Osteoblast (primary cell): ENCODE results near the gene VAV3. TPM values are rescaled to one million over a fixed set of nuclear protein-coding genes. Genes with fewer than 3 reads are reported as not detected.

Experiments
- DNase-seq: peaks from one replicate; pipeline ENCODE4 v3.0.0; 2011; ENCODE audit warnings: low spot score, mixed read lengths; ENCODE audit not compliant: insufficient read length; ENCODE audit errors: missing footprints
- H2AFZ ChIP-seq: 2 replicates; pipeline ENCODE4 v1.6.0; 2011; ENCODE audit warnings: mild to moderate bottlenecking, low read length
- H3K27ac ChIP-seq: 2 replicates; pipeline ENCODE4 v1.5.1; 2011; ENCODE audit warnings: mild to moderate bottlenecking, low read depth, low read length, moderate library complexity
- H3K27me3 ChIP-seq: 2 replicates; pipeline ENCODE4 v1.6.0; 2012; ENCODE audit warnings: mild to moderate bottlenecking, control low read depth, inconsistent platforms, low read length, moderate library complexity; ENCODE audit not compliant: insufficient read depth
- H3K36me3 ChIP-seq: 2 replicates; pipeline ENCODE4 v1.5.1; 2011; ENCODE audit warnings: mild to moderate bottlenecking, low read length, control low read depth, moderate library complexity; ENCODE audit not compliant: insufficient read depth
- H3K4me1 ChIP-seq: 2 replicates; pipeline ENCODE4 v1.5.1; 2011; ENCODE audit warnings: mild to moderate bottlenecking, low read length, control low read depth, moderate library complexity; ENCODE audit not compliant: insufficient read depth
- H3K4me2 ChIP-seq: 2 replicates; pipeline ENCODE4 v1.6.0; 2011; ENCODE audit warnings: mild to moderate bottlenecking, low read length; ENCODE audit not compliant: insufficient read depth
- H3K4me3 ChIP-seq: fragments of 200-600 bp; sonication (generic); 3 replicates; pipeline ENCODE4 v1.5.1; 2012; ENCODE audit warnings: mild to moderate bottlenecking, low read length, inconsistent platforms; ENCODE audit not compliant: insufficient read depth
- H3K79me2 ChIP-seq: 2 replicates; pipeline ENCODE4 v1.6.0; 2012; ENCODE audit warnings: mild to moderate bottlenecking, low read length, control low read depth, inconsistent platforms; ENCODE audit not compliant: insufficient read depth
- H3K9me3 ChIP-seq: 2 replicates; pipeline ENCODE4 v1.5.1; 2011; ENCODE audit warnings: low read depth, low read length, control low read depth
- H4K20me1 ChIP-seq: 2 replicates; pipeline ENCODE4 v1.6.0; 2012; ENCODE audit warnings: mild to moderate bottlenecking, low read length, control low read depth; ENCODE audit not compliant: insufficient read depth
- total RNA-seq: library from RNA; depleted of rRNA; stranded (reverse); fragments of >200 nt; gene quantifications from 2 replicates; pipeline ENCODE4 v1.2.3, GENCODE V29; 2012
- TF ChIP-seq, protein P1 (sequence below): IDR thresholded peaks from 2 replicates; pipeline ENCODE4 v1.5.1; 2011; ENCODE audit warnings: mild to moderate bottlenecking, low read depth, low read length, moderate library complexity; ENCODE audit errors: extremely low read depth

Gene VAV3
- total RNA-seq, 1 donor = 0.72 TPM

DNA sequence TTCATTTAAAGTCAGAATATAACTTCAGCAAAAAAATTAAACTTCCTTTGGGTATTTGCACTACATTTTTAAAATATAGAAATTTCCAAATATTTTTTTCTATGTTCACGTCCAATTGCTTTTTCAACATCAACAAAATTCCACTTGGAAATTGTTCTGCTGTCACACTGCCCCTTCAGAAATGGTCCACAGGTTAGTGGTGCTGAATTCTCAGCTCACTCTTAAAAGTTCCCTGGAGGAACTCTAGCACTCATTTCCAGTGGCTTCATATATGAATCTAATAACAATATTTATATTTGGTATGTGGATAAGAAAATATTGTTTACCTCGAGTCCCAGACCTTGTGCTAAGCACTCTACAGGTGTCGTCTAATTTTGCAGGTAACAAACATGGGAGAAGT, 27.4 kb upstream of the VAV3 start:
- no peaks in the 10 kb centered on the region for H3K79me2 ChIP-seq
- H3K4me1 ChIP-seq = no peaks in the 10 kb centered on the region
- DNase-seq = no peak
- TF ChIP-seq, protein P1, sequence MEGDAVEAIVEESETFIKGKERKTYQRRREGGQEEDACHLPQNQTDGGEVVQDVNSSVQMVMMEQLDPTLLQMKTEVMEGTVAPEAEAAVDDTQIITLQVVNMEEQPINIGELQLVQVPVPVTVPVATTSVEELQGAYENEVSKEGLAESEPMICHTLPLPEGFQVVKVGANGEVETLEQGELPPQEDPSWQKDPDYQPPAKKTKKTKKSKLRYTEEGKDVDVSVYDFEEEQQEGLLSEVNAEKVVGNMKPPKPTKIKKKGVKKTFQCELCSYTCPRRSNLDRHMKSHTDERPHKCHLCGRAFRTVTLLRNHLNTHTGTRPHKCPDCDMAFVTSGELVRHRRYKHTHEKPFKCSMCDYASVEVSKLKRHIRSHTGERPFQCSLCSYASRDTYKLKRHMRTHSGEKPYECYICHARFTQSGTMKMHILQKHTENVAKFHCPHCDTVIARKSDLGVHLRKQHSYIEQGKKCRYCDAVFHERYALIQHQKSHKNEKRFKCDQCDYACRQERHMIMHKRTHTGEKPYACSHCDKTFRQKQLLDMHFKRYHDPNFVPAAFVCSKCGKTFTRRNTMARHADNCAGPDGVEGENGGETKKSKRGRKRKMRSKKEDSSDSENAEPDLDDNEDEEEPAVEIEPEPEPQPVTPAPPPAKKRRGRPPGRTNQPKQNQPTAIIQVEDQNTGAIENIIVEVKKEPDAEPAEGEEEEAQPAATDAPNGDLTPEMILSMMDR = no peak
- H3K27ac ChIP-seq = no peak overlapping the region
- peaks cover 3% of the 10 kb centered on the region for H3K27me3 ChIP-seq
- no peak overlapping the region for H2AFZ ChIP-seq
- H3K36me3 ChIP-seq = no peaks in the 10 kb centered on the region
- H4K20me1 ChIP-seq = no peaks in the 10 kb centered on the region
- H3K9me3 ChIP-seq = no peaks in the 10 kb centered on the region
- no peak overlapping the region for H3K4me3 ChIP-seq
- H3K4me2 ChIP-seq = no peak overlapping the region

DNA sequence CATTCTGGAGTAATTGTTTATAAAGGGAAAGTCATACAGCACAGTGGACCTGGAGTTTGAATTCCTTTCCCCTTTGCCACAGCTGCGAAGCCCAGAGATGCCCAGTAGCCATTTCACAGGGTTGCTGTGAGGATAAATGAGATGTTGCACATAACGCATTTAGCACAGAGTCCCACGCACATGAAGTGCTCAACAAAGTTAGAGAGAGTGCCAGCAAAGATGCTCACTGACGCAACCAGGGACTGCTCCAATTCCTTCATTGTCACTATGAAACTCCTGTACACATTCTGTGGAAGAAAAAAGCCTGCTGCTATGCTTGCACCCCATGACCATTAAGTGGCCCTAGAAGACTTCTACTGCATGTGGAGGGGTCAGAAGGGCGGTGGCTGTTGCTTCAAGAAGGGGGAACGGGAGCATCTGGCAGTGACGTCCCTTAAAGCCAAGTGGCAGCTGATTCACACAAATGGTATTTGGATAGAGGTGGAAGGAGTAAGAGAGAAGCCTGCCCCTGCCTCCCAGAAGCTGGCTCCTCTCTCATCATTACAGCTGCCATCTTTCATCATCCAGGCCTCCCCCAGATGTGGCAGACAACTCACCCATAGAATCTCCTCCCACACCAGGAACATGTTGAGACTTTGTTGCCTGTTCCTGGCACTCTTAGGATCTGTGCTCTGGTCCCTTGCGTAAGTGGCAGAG, 26.5 kb upstream of the VAV3 start:
- Histone ChIP-seq H4K20me1 (no peaks in the 10 kb centered on the region), H3K4me2 (no peak overlapping the region), H3K4me1 (no peaks in the 10 kb centered on the region), H3K9me3 (no peaks in the 10 kb centered on the region), H3K79me2 (no peaks in the 10 kb centered on the region), H3K27me3 (peaks cover 3% of the 10 kb centered on the region), H3K36me3 (no peaks in the 10 kb centered on the region), H3K27ac (no peak overlapping the region), H2AFZ (no peak overlapping the region), H3K4me3 (no peak overlapping the region)
- DNase-seq = peak; percentile 69
- TF ChIP-seq, protein P1 = no peak

DNA sequence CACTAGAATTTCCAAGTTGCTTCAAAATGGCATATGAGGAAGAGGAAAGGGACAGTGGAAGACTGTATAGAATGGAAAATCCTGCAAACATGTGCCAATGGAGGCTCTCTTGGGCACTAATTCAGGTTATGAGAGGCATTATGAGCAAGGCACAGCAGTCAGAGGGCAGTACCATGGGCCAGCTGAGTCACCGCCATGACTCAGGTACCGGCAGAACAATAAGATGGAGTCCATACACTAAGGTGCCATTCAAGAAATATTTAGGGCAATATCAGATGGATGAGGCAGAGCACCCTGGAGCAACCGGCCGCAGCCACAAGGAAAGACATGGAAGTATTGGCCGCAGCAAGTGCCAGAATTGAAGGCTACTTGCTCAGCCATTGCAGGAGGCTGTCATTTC, 25.6 kb upstream of the VAV3 start:
- Histone ChIP-seq H3K36me3 (no peaks in the 10 kb centered on the region), H3K79me2 (no peaks in the 10 kb centered on the region), H3K27me3 (no peaks in the 10 kb centered on the region), H2AFZ (no peak overlapping the region), H3K4me2 (no peak overlapping the region), H3K4me3 (no peak overlapping the region), H3K27ac (no peak overlapping the region), H4K20me1 (no peaks in the 10 kb centered on the region), H3K4me1 (no peaks in the 10 kb centered on the region), H3K9me3 (no peaks in the 10 kb centered on the region)
- TF ChIP-seq, protein P1 = no peak
- DNase-seq = no peak

DNA sequence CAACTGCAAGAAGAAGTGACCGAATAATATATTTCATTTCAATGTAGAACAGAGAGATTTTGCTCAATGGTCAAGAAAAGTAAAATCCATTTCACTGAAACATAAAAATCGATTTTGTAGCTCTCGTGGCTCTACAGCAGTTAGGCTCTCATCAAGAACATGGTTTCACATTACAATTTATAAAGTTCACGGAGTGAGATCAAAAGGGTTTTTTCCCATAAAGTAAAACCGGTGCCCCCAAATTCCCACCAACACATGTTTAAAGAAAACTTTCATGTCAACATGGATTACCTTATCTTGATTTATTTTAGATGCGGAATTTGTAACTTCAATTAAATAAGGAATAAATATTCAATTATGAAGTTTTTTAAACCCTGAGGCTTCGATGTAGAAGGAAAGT, 16.3 kb upstream of the VAV3 start:
- H3K36me3 ChIP-seq = no peaks in the 10 kb centered on the region
- no peaks in the 10 kb centered on the region for H3K79me2 ChIP-seq
- H4K20me1 ChIP-seq = no peaks in the 10 kb centered on the region
- no peak for DNase-seq
- no peaks in the 10 kb centered on the region for H3K9me3 ChIP-seq
- TF ChIP-seq, protein P1 = no peak
- no peak overlapping the region for H3K4me3 ChIP-seq
- H3K4me1 ChIP-seq = peaks cover 4% of the 10 kb centered on the region
- H3K27me3 ChIP-seq = peaks cover 3% of the 10 kb centered on the region
- no peak overlapping the region for H3K27ac ChIP-seq
- H3K4me2 ChIP-seq = no peak overlapping the region
- H2AFZ ChIP-seq = no peak overlapping the region
